Cardiac muscle cell (in vitro differentiated cells and primary cell): ENCODE measurements around the gene SMAD2. TPM values are rescaled to one million over a fixed set of nuclear protein-coding genes. Genes with fewer than 3 reads are reported as not detected.

Experiments used
- DNase-seq, 2 donors: peaks; one replicate each; pipeline versions ENCODE4 v3.0.0 to v3.0.0-alpha.2; 2010 to 2017; ENCODE audit warnings: low read depth in 1 of 2, low spot score in 1 of 2
- H3K27ac ChIP-seq: fragments of 200-600 bp; sonication (generic); 2 replicates; pipeline ENCODE4 v1.5.1; 2016
- H3K27me3 ChIP-seq: fragments of 200-600 bp; sonication (generic); 2 replicates; pipeline ENCODE4 v1.6.0; 2016; ENCODE audit warnings: control low read depth
- H3K36me3 ChIP-seq: fragments of 200-600 bp; sonication (generic); 2 replicates; pipeline ENCODE4 v1.5.1; 2016; ENCODE audit warnings: control low read depth
- H3K4me1 ChIP-seq: fragments of 200-600 bp; sonication (generic); 2 replicates; pipeline ENCODE4 v1.8.1; 2017; ENCODE audit warnings: low read depth, mild to moderate bottlenecking, mixed run types
- H3K4me3 ChIP-seq: fragments of 200-600 bp; sonication (generic); 2 replicates; pipeline ENCODE4 v1.5.1; 2016; ENCODE audit warnings: mild to moderate bottlenecking
- H3K9me3 ChIP-seq: fragments of 200-600 bp; sonication (generic); 2 replicates; pipeline ENCODE4 v1.5.1; 2017; ENCODE audit warnings: low read depth, mild to moderate bottlenecking, control low read depth
- CTCF ChIP-seq: IDR thresholded peaks from 2 replicates; pipeline ENCODE4 v1.5.1; 2012; ENCODE audit warnings: low read depth, mild to moderate bottlenecking, low read length
- polyA plus RNA-seq: library from polyadenylated mRNA; unstranded; fragments of >200 nt; fragmentation: Nextera tagmentation; extraction: Ambion mirVana; gene quantifications from 2 replicates; pipeline ENCODE4 v1.2.1, GENCODE V29; 2016
- total RNA-seq: library from RNA; depleted of rRNA; stranded (reverse); fragments of >200 nt; gene quantifications from 2 replicates; pipeline ENCODE4 v1.2.3, GENCODE V29; 2016

SMAD2 gene
- total and polyA plus RNA-seq, 2 experiments from 2014 or later, result 84.6 to 85.8 TPM

GRCh38 chr18:47779381-47779780 lies 151.1 kb downstream of the SMAD2 start:
- no peaks in the 10 kb centered on the region for H3K27me3 ChIP-seq
- no peaks in the 10 kb centered on the region for H3K9me3 ChIP-seq
- H3K36me3 ChIP-seq, result no peaks in the 10 kb centered on the region
- TF ChIP-seq CTCF, result no peak
- no peak for DNase-seq
- no peak overlapping the region for H3K4me3 ChIP-seq
- H3K4me1 ChIP-seq, result no peaks in the 10 kb centered on the region
- H3K27ac ChIP-seq, result no peak overlapping the region

GRCh38 chr18:47777626-47778025 lies 152.8 kb downstream of the SMAD2 start:
- Histone ChIP-seq H3K27me3 (no peaks in the 10 kb centered on the region), H3K27ac (no peak overlapping the region), H3K4me1 (no peaks in the 10 kb centered on the region), H3K4me3 (no peak overlapping the region), H3K36me3 (no peaks in the 10 kb centered on the region), H3K9me3 (no peaks in the 10 kb centered on the region)
- no peak for DNase-seq
- no peak for TF ChIP-seq CTCF

GRCh38 chr18:47775961-47776360 lies 154.5 kb downstream of the SMAD2 start:
- DNase-seq, result peak; percentile 40 to 41
- Histone ChIP-seq H3K27me3 (no peaks in the 10 kb centered on the region), H3K27ac (no peak overlapping the region), H3K36me3 (no peaks in the 10 kb centered on the region), H3K4me3 (no peak overlapping the region), H3K9me3 (no peaks in the 10 kb centered on the region), H3K4me1 (no peaks in the 10 kb centered on the region)
- peak; percentile 22 for TF ChIP-seq CTCF

GRCh38 chr18:47773931-47774330 lies 156.5 kb downstream of the SMAD2 start:
- H3K27me3 ChIP-seq, result no peaks in the 10 kb centered on the region

GRCh38 chr18:47772374-47773248 lies 157.8 kb downstream of the SMAD2 start:
- no peaks in the 10 kb centered on the region for H3K9me3 ChIP-seq
- no peak overlapping the region for H3K4me3 ChIP-seq
- no peaks in the 10 kb centered on the region for H3K36me3 ChIP-seq
- no peaks in the 10 kb centered on the region for H3K27me3 ChIP-seq
- H3K4me1 ChIP-seq, result no peaks in the 10 kb centered on the region
- peak; percentile 90 for TF ChIP-seq CTCF
- DNase-seq, result peak; percentile 66 to 81
- H3K27ac ChIP-seq, result no peak overlapping the region

More at GRCh38 chr18:47773931-47774330, 156.5 kb downstream of the SMAD2 start:
- Histone ChIP-seq H3K27ac (no peak overlapping the region), H3K36me3 (no peaks in the 10 kb centered on the region), H3K9me3 (no peaks in the 10 kb centered on the region), H3K4me1 (no peaks in the 10 kb centered on the region), H3K4me3 (no peak overlapping the region)
- no peak for TF ChIP-seq CTCF
- no peak for DNase-seq
